NOMO-1 (cell line): ENCODE measurements around the gene CHCHD1.
A peak's percentile ranks its signal among the peaks of the same experiment; 100 is the strongest.
"Not testable (repeated sequence)": the region's sequence is repeated elsewhere in the genome, so short reads cannot be mapped to it uniquely, and the experiment has no call there.

ENCODE experiments used
- DNase-seq, 2 experiments: peaks; one replicate each; lab custom pipeline; 2025; ENCODE audit not compliant: unreplicated experiment in 2 of 2; lab: John Stamatoyannopoulos, UW

CHCHD1 gene

DNA sequence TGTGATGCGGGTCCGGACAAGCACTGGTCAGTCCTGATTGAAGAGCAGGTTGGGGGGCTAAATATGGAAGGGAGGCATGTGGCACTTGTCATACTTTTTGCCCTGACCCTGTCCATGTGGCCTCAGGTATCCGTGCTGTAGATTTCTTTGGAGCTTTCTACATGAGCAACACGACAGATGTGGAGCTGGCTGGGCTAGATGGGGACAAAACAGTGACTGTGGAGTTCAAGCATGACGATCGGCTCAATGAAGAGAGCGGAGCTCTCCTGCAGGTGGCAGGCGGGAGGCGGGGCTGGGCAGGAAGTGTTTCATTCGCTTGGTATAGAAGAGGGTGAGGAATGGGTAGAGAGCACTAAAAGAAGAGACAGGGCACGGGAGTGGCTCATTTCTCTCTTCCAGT is 13.0 kb upstream of the CHCHD1 start:
- DNase-seq = no peak

GRCh38 chr10:73769396-73769795 is 12.5 kb upstream of the CHCHD1 start:
- DNase-seq = no peak

GRCh38 chr10:73771722-73772280 is 10.0 kb upstream of the CHCHD1 start:
- no peak for DNase-seq

DNA sequence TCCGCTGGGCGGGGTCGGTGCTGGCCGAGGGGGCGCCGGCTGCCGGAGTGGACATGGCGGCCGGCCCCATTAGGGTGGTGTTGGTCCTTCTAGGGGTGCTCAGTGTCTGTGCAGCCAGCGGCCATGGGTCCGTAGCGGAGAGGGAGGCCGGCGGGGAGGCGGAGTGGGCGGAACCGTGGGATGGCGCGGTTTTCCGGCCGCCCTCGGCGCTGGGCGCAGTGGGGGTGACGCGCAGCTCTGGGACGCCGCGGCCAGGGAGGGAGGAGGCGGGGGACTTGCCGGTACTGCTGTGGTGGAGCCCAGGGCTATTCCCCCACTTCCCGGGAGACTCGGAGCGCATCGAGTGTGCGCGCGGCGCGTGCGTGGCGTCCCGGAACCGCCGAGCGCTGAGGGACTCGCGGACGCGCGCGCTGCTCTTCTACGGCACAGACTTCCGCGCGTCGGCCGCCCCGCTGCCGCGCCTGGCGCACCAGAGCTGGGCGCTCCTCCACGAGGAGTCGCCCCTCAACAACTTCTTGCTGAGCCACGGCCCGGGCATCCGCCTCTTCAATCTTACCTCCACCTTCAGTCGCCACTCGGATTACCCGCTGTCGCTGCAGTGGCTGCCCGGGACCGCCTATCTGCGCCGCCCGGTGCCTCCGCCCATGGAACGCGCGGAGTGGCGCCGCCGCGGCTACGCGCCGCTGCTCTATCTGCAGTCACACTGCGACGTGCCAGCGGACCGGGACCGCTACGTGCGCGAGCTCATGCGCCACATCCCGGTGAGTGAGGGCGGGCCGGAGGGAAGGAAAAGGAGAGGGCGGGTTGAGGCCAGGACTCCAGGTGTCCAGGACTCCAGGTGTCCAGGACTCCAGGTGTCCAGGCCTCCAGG is 9.3 kb upstream of the CHCHD1 start:
- DNase-seq = peak; percentile 69 to 78

DNA sequence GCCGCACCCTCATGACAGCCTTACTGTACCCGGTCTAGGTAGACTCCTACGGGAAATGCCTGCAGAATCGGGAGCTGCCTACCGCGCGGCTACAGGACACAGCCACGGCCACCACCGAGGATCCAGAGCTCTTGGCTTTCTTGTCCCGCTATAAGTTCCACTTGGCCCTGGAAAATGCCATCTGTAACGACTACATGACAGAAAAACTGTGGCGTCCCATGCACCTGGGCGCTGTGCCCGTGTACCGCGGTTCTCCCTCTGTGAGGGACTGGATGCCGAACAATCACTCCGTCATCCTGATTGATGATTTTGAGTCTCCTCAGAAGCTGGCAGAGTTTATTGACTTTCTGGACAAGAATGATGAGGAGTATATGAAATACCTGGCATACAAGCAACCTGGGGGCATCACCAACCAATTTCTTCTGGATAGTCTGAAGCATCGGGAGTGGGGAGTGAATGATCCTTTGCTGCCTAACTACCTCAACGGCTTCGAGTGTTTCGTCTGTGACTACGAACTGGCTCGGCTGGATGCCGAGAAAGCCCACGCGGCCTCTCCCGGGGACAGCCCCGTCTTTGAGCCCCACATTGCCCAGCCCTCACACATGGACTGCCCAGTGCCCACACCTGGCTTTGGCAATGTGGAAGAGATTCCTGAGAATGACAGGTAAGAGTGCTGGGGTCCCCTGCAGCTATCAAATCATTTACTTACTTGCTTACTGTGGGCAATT is 8.5 kb upstream of the CHCHD1 start:
- DNase-seq = no peak

GRCh38 chr10:73774637-73775036 is 7.2 kb upstream of the CHCHD1 start:
- peak in 1 of 2 experiments; percentile 24 for DNase-seq

- no peak for DNase-seq
Measured at GRCh38 chr10:73779018-73779417, 2.8 kb upstream of the CHCHD1 start.

GRCh38 chr10:73779539-73780197 is 2.2 kb upstream of the CHCHD1 start:
- no peak for DNase-seq

- DNase-seq = no peak
Measured at GRCh38 chr10:73780301-73780700, 1.5 kb upstream of the CHCHD1 start.

DNA sequence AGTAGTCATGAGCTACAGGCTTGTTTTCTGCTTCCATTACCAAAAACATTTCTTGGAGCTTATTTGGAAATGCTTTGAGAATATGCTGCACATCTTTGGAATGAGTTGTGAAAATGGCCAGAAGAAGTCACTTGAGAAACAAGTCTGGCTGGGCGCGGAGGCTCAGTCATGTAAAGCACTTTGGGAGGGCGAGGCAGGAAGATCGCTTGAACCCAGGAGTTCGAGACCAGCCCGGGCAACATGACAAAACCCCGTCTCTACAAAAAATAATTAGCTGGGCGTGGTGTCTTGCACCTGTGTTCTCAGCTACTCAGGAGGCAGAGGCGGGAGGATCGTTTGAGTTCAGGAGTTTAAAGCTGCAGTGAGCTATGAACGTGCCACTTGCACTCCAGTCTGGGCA is 882 bp upstream of the CHCHD1 start:
- DNase-seq = no peak

DNA sequence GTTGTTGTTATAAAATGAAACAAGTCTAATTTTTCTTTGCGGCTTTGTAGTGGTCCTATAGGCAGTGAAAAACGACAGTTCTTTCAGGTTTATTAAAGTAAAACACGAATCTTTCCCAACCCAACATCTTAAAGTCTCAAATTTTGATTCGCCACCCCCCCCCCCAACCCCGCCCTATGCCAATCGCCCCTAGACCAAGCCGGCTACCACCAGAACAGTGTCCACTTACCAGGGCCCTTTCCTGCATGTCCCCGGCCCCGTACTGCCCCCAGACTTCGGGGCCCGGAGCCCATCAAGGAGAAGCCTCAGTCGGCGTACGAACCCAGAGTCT is 335 bp upstream of the CHCHD1 start:
- no peak for DNase-seq

- DNase-seq = no peak
Measured at GRCh38 chr10:73782749-73783085, 869 bp downstream of the CHCHD1 start.

DNA sequence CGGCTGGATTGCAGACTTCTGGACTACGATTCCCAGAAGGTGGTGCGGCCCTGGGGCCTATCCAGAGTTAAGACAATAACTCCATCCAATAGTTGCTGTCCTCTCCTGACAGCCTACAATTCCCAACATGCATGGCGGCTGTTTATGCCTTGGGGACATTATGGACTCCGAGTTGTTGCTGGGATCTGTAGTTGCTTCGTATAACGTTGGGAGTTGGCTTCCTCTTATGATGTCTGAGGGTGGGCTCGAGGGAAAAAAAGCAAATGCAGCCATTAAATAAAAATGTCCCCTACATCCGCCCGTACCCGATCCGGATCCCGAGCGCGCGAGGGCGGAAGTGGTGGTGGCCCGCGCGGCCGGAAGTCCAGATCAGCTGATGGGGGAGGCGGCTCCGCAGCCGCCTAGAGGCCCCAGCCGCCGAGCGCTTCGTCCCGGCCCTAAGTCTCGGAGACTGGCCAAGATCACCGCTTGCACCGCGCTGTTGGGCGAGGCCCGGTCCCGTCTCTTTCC is 3.4 kb downstream of the CHCHD1 start, which contains the start of gene ZSWIM8:
ZSWIM8 (plus strand) TSS at position 396 of the 510 bp plus-strand sequence. CDS start 273 bp downstream, outside the sequence.
- peak; percentile 95 to 97 for DNase-seq

DNA sequence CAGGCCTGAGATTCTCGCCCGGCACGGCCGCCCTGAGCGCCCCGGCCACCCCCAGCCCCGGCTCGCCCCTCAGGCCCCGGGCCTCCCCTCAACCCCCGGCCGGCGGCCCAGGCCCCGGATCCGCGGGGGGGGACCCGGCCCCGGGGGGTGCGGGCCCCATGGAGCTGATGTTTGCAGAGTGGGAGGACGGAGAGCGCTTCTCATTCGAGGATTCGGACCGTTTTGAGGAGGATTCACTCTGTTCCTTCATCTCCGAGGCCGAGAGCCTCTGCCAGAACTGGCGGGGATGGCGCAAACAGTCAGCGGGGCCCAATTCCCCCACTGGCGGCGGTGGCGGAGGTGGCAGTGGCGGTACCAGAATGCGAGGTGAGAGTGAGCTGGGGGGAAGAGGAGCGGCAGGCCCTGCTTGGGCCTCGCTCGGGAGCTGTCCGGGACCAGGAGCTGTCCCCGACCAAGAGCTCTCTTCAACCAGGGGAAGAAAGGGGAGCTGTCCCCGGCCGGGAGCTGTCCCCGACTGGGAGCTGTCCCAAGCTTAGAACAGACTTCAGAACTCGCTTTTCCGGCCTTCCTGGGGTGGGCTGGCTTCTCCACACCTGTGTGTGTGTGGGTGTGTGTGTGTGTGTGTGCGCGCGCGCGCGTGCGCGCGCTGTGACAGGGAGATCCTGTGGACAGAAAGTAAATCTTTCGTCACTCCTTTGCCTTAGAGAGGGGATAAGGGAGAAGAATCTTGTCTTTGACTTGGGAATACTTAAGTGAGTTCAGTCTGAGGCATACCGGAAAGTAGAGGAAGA is 4.1 kb downstream of the CHCHD1 start:
- peak; percentile 11 to 32 for DNase-seq

DNA sequence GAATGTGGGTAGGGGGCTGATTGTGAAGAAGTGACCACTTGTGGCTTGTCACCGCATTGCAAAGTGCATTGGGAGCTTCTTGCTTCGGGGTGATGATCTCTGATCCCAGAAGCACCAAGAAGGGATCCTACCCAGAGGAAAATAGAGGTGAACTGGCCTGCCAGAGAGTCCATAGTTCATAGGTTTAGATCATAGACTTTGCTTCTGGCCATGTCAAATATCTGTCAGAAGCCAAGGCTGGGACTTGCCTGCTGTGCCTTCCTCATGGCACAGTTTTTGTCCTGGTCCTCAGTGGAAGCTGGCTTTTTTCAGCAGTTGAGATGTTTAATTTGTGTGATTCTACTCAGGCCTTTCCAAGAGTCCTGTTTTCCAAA is 4.7 kb downstream of the CHCHD1 start:
- no peak for DNase-seq

- DNase-seq = not testable (repeated sequence)
Measured at GRCh38 chr10:73787031-73787800, 5.4 kb downstream of the CHCHD1 start.

- no peak for DNase-seq
Measured at GRCh38 chr10:73788864-73789658, 7.2 kb downstream of the CHCHD1 start.

DNA sequence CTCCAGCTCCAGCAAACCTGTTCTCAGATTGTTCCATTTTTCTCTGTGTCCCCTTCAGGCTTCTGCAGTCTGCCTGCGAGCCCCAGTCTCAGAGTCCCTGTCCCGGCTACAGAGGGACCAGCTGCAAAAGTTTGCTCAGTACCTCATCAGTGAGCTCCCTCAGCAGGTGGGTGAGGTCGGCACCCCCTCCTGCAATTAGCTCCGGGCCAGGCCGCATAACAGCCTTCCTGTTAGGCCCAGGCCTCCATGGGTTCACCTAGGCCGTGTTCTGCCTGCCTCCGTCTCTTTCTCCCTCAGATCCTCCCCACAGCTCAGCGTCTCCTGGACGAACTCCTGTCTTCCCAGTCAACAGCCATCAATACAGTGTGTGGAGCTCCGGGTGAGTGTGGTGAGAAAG is 7.8 kb downstream of the CHCHD1 start:
- DNase-seq = no peak
